Measurements from ENCODE around the gene AUTS2. TPM values are rescaled to one million over a fixed set of nuclear protein-coding genes. Genes with fewer than 3 reads are reported as not detected.
A peak's percentile ranks its signal among the peaks of the same experiment; 100 is the strongest.

Gene AUTS2
- total RNA-seq, 1 donor from 2014 or later: 80.6 TPM

DNA sequence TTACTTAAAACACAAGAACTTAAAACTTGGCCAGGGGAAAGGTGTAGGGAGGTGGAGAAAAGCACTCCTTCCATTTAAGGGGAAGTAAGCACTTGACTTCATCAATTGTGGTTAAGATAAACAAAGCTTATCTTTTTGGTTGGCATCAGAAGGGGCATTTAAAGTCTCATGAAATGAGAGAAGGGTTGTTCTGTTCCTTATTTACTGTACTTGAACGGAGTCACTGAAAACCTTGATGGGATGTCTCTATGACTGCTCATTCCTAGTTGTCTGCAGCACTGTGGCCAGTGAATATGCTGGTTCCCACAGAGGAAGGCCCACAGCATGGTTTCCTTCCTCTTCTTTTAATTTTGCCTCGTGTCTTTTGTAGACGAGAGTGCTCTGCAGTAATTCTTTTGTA is 229.3 kb downstream of the AUTS2 start:
- peaks cover 41% of the 10 kb centered on the region for H3K4me1 Mint-ChIP-seq (ENCODE audit: unreplicated experiment)
- TF ChIP-seq, protein P1, sequence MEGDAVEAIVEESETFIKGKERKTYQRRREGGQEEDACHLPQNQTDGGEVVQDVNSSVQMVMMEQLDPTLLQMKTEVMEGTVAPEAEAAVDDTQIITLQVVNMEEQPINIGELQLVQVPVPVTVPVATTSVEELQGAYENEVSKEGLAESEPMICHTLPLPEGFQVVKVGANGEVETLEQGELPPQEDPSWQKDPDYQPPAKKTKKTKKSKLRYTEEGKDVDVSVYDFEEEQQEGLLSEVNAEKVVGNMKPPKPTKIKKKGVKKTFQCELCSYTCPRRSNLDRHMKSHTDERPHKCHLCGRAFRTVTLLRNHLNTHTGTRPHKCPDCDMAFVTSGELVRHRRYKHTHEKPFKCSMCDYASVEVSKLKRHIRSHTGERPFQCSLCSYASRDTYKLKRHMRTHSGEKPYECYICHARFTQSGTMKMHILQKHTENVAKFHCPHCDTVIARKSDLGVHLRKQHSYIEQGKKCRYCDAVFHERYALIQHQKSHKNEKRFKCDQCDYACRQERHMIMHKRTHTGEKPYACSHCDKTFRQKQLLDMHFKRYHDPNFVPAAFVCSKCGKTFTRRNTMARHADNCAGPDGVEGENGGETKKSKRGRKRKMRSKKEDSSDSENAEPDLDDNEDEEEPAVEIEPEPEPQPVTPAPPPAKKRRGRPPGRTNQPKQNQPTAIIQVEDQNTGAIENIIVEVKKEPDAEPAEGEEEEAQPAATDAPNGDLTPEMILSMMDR (IDR thresholded peaks at IDR 0.05): no peak
- H3K36me3 Mint-ChIP-seq (ENCODE audit: unreplicated experiment): peaks cover 6% of the 10 kb centered on the region
- no peaks in the 10 kb centered on the region for H3K27me3 Mint-ChIP-seq (ENCODE audit: unreplicated experiment)
- no peak overlapping the region for H3K27ac Mint-ChIP-seq (ENCODE audit: unreplicated experiment)
- DNase-seq (ENCODE audit: extremely low spot score, unreplicated experiment): no peak
- H3K4me3 Mint-ChIP-seq (ENCODE audit: unreplicated experiment): no peak overlapping the region
- H3K9me3 Mint-ChIP-seq (ENCODE audit: unreplicated experiment): no peaks in the 10 kb centered on the region

DNA sequence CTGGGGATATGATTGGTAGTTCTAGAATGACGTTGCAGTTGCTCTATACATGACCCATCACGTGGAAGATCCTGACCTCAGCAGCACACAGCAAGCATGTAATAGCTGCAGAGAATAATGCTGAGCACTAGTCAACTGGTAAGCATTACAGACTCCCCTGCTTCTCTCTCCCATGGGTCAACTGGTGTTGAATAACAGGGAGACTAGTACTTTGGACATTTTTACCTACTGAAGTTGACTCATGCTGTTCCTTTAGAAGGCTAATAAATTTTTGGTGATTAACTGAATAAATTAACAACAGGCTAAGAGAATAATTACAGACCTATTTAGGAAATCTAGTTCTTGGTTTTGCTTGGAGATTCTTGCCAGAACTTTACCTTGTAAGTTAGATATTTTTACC is 234.1 kb downstream of the AUTS2 start:
- H3K36me3 Mint-ChIP-seq (ENCODE audit: unreplicated experiment): peaks cover 6% of the 10 kb centered on the region
- no peak overlapping the region for H3K27ac Mint-ChIP-seq (ENCODE audit: unreplicated experiment)
- H3K27me3 Mint-ChIP-seq (ENCODE audit: unreplicated experiment): no peaks in the 10 kb centered on the region
- H3K4me3 Mint-ChIP-seq (ENCODE audit: unreplicated experiment): no peak overlapping the region
- peaks cover 10% of the 10 kb centered on the region for H3K4me1 Mint-ChIP-seq (ENCODE audit: unreplicated experiment)
- no peaks in the 10 kb centered on the region for H3K9me3 Mint-ChIP-seq (ENCODE audit: unreplicated experiment)
- TF ChIP-seq, protein P1 (IDR thresholded peaks at IDR 0.05): no peak
- DNase-seq (ENCODE audit: extremely low spot score, unreplicated experiment): no peak

DNA sequence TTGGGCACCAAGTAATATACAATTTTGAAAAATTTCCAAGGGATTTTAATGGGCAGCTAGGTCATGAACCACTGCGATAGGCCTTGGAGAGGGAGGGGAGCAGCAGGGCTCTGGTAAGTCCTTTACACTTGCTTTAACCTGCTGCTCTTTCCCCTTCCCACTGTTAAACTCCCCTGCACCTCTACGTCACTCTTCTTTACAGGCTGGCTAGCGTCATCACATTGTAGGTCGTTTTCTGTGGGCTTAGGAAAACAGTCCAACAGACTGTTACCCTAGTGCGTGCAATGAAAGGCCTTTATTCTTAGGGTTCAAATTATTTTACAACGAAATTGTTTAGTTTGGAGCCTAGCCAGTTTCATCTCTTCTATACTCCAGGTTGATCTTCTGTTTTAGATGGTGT is 235.7 kb downstream of the AUTS2 start:
- H3K9me3 Mint-ChIP-seq (ENCODE audit: unreplicated experiment): no peaks in the 10 kb centered on the region
- H3K4me1 Mint-ChIP-seq (ENCODE audit: unreplicated experiment): peaks cover 17% of the 10 kb centered on the region
- TF ChIP-seq, protein P1 (IDR thresholded peaks at IDR 0.05): no peak
- peaks cover 2% of the 10 kb centered on the region for H3K36me3 Mint-ChIP-seq (ENCODE audit: unreplicated experiment)
- no peak for DNase-seq (ENCODE audit: extremely low spot score, unreplicated experiment)
- no peak overlapping the region for H3K4me3 Mint-ChIP-seq (ENCODE audit: unreplicated experiment)
- H3K27ac Mint-ChIP-seq (ENCODE audit: unreplicated experiment): no peak overlapping the region
- H3K27me3 Mint-ChIP-seq (ENCODE audit: unreplicated experiment): no peaks in the 10 kb centered on the region

DNA sequence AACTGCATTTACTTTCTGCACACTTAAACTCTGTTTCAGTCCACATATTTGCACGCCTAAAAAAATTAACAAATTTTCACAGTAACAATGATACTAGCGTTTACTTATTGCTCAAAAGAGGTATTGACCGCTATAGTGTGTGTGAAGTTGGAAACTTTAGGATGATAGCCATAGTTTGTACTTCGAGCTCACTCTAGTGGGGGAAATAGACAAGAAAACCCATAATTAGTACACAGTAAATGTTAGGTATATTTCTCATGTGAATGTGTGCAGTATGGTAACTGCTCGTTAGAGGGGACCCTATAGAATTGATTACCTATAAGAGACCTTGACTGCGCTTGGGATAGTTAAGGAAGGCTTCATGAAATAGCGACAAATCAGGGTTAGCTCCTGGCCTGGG is 238.4 kb downstream of the AUTS2 start:
- no peak overlapping the region for H3K4me3 Mint-ChIP-seq (ENCODE audit: unreplicated experiment)
- peaks cover 28% of the 10 kb centered on the region for H3K4me1 Mint-ChIP-seq (ENCODE audit: unreplicated experiment)
- no peak overlapping the region for H3K27ac Mint-ChIP-seq (ENCODE audit: unreplicated experiment)
- H3K27me3 Mint-ChIP-seq (ENCODE audit: unreplicated experiment): no peaks in the 10 kb centered on the region
- no peaks in the 10 kb centered on the region for H3K9me3 Mint-ChIP-seq (ENCODE audit: unreplicated experiment)
- H3K36me3 Mint-ChIP-seq (ENCODE audit: unreplicated experiment): no peaks in the 10 kb centered on the region
- no peak for DNase-seq (ENCODE audit: extremely low spot score, unreplicated experiment)
- TF ChIP-seq, protein P1 (IDR thresholded peaks at IDR 0.05): peak; percentile 8

DNA sequence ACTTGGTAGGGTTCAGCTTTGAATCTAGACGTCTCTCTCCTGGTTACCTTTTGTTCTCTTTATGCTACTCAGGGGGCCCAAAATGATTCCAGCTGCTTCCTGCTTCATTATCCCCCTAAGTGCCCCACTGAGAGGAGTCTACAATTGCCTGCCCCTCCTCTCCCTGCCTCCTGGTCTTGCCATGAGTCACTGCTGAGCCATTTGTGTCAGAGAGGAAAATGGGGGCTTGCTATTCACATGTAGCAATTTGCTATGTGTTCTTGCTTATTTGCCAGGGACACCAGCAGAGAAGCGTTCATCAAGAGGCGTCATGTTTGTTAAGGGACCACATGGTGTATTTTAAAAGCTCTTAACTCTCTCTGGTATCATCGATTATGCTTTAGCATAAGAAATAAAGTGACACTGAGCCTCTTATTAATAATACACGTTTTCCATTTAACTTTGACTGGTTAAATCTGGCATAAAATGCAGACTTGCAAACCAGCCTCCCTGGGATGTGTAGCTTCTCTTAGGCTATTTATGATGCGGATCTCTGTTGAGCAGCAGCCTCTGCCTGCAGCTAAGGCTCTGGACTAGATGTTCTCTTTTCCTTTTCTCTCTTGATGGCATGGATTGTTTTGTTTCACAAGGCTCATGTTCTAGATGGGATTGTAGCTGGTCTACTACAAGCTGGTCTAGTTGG is 239.3 kb downstream of the AUTS2 start:
- Mint-ChIP-seq H3K27me3 (ENCODE audit: unreplicated experiment) (no peaks in the 10 kb centered on the region), H3K9me3 (ENCODE audit: unreplicated experiment) (no peaks in the 10 kb centered on the region), H3K36me3 (ENCODE audit: unreplicated experiment) (no peaks in the 10 kb centered on the region), H3K27ac (ENCODE audit: unreplicated experiment) (peak overlapping the region; percentile 16), H3K4me1 (ENCODE audit: unreplicated experiment) (peaks cover 29% of the 10 kb centered on the region), H3K4me3 (ENCODE audit: unreplicated experiment) (no peak overlapping the region)
- no peak for DNase-seq (ENCODE audit: extremely low spot score, unreplicated experiment)
- TF ChIP-seq, protein P1 (IDR thresholded peaks at IDR 0.05): no peak
